HepG2 (cell line): Measurements from ENCODE around the gene TEKT5. TPM values are rescaled to one million over a fixed set of nuclear protein-coding genes. Genes with fewer than 3 reads are reported as not detected.

Experiments
- DDIT3 ChIP-seq: sonication (generic); formaldehyde crosslinking; IDR thresholded peaks from 2 replicates; pipeline ENCODE4 v1.4.0; 2020; ENCODE audit warnings: mild to moderate bottlenecking, missing genetic modification reagents
- GATAD1 ChIP-seq: IDR thresholded peaks from 2 replicates; pipeline ENCODE4 v1.6.1; 2016; ENCODE audit warnings: missing genetic modification reagents, missing compliant biosample characterization
- HIVEP1 ChIP-seq: sonication (generic); formaldehyde crosslinking; IDR thresholded peaks from 2 replicates; pipeline ENCODE4 v1.4.0; 2020; ENCODE audit warnings: mild to moderate bottlenecking, missing genetic modification reagents
- KLF13 ChIP-seq: sonication (generic); formaldehyde crosslinking; IDR thresholded peaks from 2 replicates; pipeline ENCODE4 v1.4.0; 2020; ENCODE audit warnings: mild to moderate bottlenecking, missing genetic modification reagents
- MED1 ChIP-seq: sonication (generic); formaldehyde crosslinking; IDR thresholded peaks from 2 replicates; pipeline ENCODE4 v1.4.0; 2020; ENCODE audit warnings: missing genetic modification reagents
- MIER3 ChIP-seq: IDR thresholded peaks from 2 replicates; pipeline ENCODE4 v1.6.1; 2016; ENCODE audit warnings: missing compliant biosample characterization, borderline replicate concordance
- NCOA1 ChIP-seq: sonication (generic); formaldehyde crosslinking; IDR thresholded peaks from 2 replicates; pipeline ENCODE4 v1.9.0; 2021; ENCODE audit warnings: missing genetic modification reagents
- NCOA5 ChIP-seq: sonication (generic); formaldehyde crosslinking; IDR thresholded peaks from 2 replicates; pipeline ENCODE4 v1.4.0; 2020; ENCODE audit warnings: missing genetic modification reagents
- NONO ChIP-seq, 2 experiments: fragments of 450-650 bp in 1 of 2; sonication (generic) in 1 of 2; formaldehyde crosslinking in 1 of 2; IDR thresholded peaks in 1 of 2; conservative IDR thresholded peaks in 1 of 2; 2 replicates each; pipeline versions ENCODE4 v1.6.1 to v1.8.0; 2017 to 2022; ENCODE audit warnings: mild to moderate bottlenecking in 1 of 2, missing genetic modification reagents in 1 of 2, moderate library complexity in 1 of 2
- NR1H2 ChIP-seq: sonication (generic); formaldehyde crosslinking; IDR thresholded peaks from 2 replicates; pipeline ENCODE4 v1.8.1; 2022; ENCODE audit warnings: low read depth, missing genetic modification reagents, borderline replicate concordance
- SSRP1 ChIP-seq: IDR thresholded peaks from 2 replicates; pipeline ENCODE4 v1.6.1; 2016; ENCODE audit warnings: control low read depth
- ZFP36 ChIP-seq: fragments of 150-350 bp; IDR thresholded peaks from 2 replicates; pipeline ENCODE4 v1.6.1; 2018; ENCODE audit warnings: borderline replicate concordance, low read length, low read depth; ENCODE audit not compliant: partially characterized antibody
- ZNF260 ChIP-seq: sonication (generic); formaldehyde crosslinking; IDR thresholded peaks from 2 replicates; pipeline ENCODE4 v1.4.0; 2020; ENCODE audit warnings: missing genetic modification reagents, low read depth, mild to moderate bottlenecking, borderline replicate concordance
- ZNF446 ChIP-seq: sonication (generic); formaldehyde crosslinking; IDR thresholded peaks from 2 replicates; pipeline ENCODE4 v1.5.0; 2020; ENCODE audit warnings: mild to moderate bottlenecking, missing genetic modification reagents
- ZNF569 ChIP-seq: sonication (generic); formaldehyde crosslinking; IDR thresholded peaks from 2 replicates; pipeline ENCODE4 v1.5.0; 2020; ENCODE audit warnings: mild to moderate bottlenecking, missing genetic modification reagents, moderate library complexity, borderline replicate concordance
- ZNF790 ChIP-seq: sonication (generic); formaldehyde crosslinking; IDR thresholded peaks from 2 replicates; pipeline ENCODE4 v1.8.0; 2022; ENCODE audit warnings: missing genetic modification reagents, mild to moderate bottlenecking, borderline replicate concordance
- ZSCAN25 ChIP-seq: sonication (generic); formaldehyde crosslinking; IDR thresholded peaks from 2 replicates; pipeline ENCODE4 v1.8.0; 2022; ENCODE audit warnings: mild to moderate bottlenecking, missing genetic modification reagents
- polyA plus RNA-seq, 8 experiments: library from polyadenylated mRNA; depleted of rRNA in 3 of 8; stranded (reverse) in 7 of 8; unstranded in 1 of 8; fragments of >200 nt; fragmentation: Illumina TruSeq in 4 of 8; extraction: Trizol in 4 of 8; gene quantifications; 2 replicates each; pipeline versions ENCODE4 v1.2.1 to v1.2.3, GENCODE V29; 2011 to 2016; ENCODE audit warnings: low read depth in 4 of 8, missing spikeins in 1 of 8, mixed read lengths in 1 of 8; ENCODE audit not compliant: insufficient read depth in 1 of 8
- total RNA-seq, 5 experiments: library from RNA; depleted of rRNA; stranded (reverse); fragments of >200 nt; fragmentation: Illumina TruSeq; extraction: Trizol; gene quantifications; 2 replicates each; pipeline ENCODE4 v1.2.3, GENCODE V29; 2016; ENCODE audit warnings: low read depth in 1 of 5
- TF ChIP-seq, protein P1 (sequence below): sonication (generic); formaldehyde crosslinking; IDR thresholded peaks from 2 replicates; pipeline ENCODE4 v1.4.0; 2020; ENCODE audit warnings: missing genetic modification reagents, borderline replicate concordance
- TF ChIP-seq, protein P2 (sequence below): sonication (generic); formaldehyde crosslinking; IDR thresholded peaks from 2 replicates; pipeline ENCODE4 v1.4.0; 2020; ENCODE audit warnings: missing genetic modification reagents, borderline replicate concordance
- TF ChIP-seq, protein P3 (sequence below): sonication (generic); formaldehyde crosslinking; IDR thresholded peaks from 2 replicates; pipeline ENCODE4 v1.5.1; 2020; ENCODE audit warnings: mild to moderate bottlenecking, missing genetic modification reagents

Gene TEKT5
- total and polyA plus RNA-seq, 2 of the 13 experiments (the other 11 are each of a cell fraction or from before 2014, with no cell fraction given): 0.16 TPM; not detected in 1

- TF ChIP-seq MIER3 (CRISPR knock-in tag): peak; percentile 64; the same call in 1 of the 2 replicates
- TF ChIP-seq NONO (IDR thresholded peaks at IDR 0.05): no peak
- peak; percentile 98 for TF ChIP-seq NONO (CRISPR knock-in tag; conservative IDR thresholded peaks at IDR 0.05)
- TF ChIP-seq ZNF446: no peak; the same call in 1 of the 2 replicates
- TF ChIP-seq ZSCAN25 (CRISPR knock-in tag): peak; percentile 91
- TF ChIP-seq NCOA1 (CRISPR knock-in tag): peak; percentile 87
- no peak for TF ChIP-seq ZNF260 (CRISPR knock-in tag)
- TF ChIP-seq, protein P1, sequence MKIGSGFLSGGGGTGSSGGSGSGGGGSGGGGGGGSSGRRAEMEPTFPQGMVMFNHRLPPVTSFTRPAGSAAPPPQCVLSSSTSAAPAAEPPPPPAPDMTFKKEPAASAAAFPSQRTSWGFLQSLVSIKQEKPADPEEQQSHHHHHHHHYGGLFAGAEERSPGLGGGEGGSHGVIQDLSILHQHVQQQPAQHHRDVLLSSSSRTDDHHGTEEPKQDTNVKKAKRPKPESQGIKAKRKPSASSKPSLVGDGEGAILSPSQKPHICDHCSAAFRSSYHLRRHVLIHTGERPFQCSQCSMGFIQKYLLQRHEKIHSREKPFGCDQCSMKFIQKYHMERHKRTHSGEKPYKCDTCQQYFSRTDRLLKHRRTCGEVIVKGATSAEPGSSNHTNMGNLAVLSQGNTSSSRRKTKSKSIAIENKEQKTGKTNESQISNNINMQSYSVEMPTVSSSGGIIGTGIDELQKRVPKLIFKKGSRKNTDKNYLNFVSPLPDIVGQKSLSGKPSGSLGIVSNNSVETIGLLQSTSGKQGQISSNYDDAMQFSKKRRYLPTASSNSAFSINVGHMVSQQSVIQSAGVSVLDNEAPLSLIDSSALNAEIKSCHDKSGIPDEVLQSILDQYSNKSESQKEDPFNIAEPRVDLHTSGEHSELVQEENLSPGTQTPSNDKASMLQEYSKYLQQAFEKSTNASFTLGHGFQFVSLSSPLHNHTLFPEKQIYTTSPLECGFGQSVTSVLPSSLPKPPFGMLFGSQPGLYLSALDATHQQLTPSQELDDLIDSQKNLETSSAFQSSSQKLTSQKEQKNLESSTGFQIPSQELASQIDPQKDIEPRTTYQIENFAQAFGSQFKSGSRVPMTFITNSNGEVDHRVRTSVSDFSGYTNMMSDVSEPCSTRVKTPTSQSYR (CRISPR knock-in tag): peak; percentile 77
- TF ChIP-seq ZNF569: peak; percentile 99; the same call in 1 of the 2 replicates
- TF ChIP-seq NR1H2 (CRISPR knock-in tag): peak; percentile 94
- peak; percentile 90 for TF ChIP-seq HIVEP1
- TF ChIP-seq GATAD1: peak; percentile 90
- 0 out of 2 replicates have a peak, but pooled peaks have one; percentile 36 for TF ChIP-seq DDIT3 (CRISPR knock-in tag)
- TF ChIP-seq SSRP1: 0 out of 2 replicates have a peak, but pooled peaks have one; percentile 34
- peak; percentile 92; the same call in 1 of the 2 replicates for TF ChIP-seq KLF13 (CRISPR knock-in tag)
- TF ChIP-seq MED1 (CRISPR knock-in tag): peak; percentile 57
- no peak for TF ChIP-seq NCOA5 (CRISPR knock-in tag)
- TF ChIP-seq, protein P2, sequence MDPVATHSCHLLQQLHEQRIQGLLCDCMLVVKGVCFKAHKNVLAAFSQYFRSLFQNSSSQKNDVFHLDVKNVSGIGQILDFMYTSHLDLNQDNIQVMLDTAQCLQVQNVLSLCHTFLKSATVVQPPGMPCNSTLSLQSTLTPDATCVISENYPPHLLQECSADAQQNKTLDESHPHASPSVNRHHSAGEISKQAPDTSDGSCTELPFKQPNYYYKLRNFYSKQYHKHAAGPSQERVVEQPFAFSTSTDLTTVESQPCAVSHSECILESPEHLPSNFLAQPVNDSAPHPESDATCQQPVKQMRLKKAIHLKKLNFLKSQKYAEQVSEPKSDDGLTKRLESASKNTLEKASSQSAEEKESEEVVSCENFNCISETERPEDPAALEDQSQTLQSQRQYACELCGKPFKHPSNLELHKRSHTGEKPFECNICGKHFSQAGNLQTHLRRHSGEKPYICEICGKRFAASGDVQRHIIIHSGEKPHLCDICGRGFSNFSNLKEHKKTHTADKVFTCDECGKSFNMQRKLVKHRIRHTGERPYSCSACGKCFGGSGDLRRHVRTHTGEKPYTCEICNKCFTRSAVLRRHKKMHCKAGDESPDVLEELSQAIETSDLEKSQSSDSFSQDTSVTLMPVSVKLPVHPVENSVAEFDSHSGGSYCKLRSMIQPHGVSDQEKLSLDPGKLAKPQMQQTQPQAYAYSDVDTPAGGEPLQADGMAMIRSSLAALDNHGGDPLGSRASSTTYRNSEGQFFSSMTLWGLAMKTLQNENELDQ: peak; percentile 87
- TF ChIP-seq ZNF790 (CRISPR knock-in tag): peak; percentile 87; the same call in 1 of the 2 replicates
- TF ChIP-seq, protein P3, sequence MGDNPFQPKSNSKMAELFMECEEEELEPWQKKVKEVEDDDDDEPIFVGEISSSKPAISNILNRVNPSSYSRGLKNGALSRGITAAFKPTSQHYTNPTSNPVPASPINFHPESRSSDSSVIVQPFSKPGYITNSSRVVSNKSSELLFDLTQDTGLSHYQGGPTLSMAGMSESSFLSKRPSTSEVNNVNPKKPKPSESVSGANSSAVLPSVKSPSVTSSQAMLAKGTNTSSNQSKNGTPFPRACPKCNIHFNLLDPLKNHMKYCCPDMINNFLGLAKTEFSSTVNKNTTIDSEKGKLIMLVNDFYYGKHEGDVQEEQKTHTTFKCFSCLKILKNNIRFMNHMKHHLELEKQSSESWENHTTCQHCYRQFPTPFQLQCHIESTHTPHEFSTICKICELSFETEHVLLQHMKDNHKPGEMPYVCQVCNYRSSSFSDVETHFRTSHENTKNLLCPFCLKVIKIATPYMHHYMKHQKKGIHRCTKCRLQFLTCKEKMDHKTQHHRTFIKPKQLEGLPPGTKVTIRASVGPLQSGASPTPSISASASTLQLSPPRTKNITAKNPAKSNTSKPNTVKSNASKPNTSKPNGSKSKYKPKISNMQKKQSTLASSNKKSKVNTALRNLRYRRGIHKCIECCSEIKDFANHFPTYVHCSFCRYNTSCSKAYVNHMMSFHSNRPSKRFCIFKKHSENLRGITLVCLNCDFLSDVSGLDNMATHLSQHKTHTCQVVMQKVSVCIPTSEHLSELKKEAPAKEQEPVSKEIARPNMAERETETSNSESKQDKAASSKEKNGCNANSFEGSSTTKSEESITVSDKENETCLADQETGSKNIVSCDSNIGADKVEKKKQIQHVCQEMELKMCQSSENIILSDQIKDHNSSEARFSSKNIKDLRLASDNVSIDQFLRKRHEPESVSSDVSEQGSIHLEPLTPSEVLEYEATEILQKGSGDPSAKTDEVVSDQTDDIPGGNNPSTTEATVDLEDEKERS: peak; percentile 82; the same call in 1 of the 2 replicates
- no peak for TF ChIP-seq ZFP36
Observed at GRCh38 chr16:10743610-10744369, 49.1 kb upstream of the TEKT5 start, which contains the start of gene NUBP1 (continued).
